ENCODE results near the gene RAP2B.

Gene RAP2B

GRCh38 chr3:153166206-153166605 lies 4.2 kb downstream of the RAP2B start:
- peak; percentile 61 for DNase-seq (ENCODE audit: low read depth)
- no peak for TF ChIP-seq CTCF (IDR thresholded peaks at IDR 0.05; ENCODE audit: insufficient read depth, low read depth, low read length, missing control alignments)
- peak overlapping the region; percentile 98 for H3K4me3 ChIP-seq (ENCODE audit: low read length)

GRCh38 chr3:153166796-153167195 lies 4.8 kb downstream of the RAP2B start:
- TF ChIP-seq CTCF (IDR thresholded peaks at IDR 0.05; ENCODE audit: insufficient read depth, low read depth, low read length, missing control alignments): no peak
- H3K4me3 ChIP-seq (ENCODE audit: low read length): peak overlapping the region; percentile 98
- DNase-seq (ENCODE audit: low read depth): no peak

GRCh38 chr3:153169793-153170383 lies 7.9 kb downstream of the RAP2B start:
- no peak for DNase-seq (ENCODE audit: low read depth)
- no peak overlapping the region for H3K4me3 ChIP-seq (ENCODE audit: low read length)
- TF ChIP-seq CTCF (IDR thresholded peaks at IDR 0.05; ENCODE audit: insufficient read depth, low read depth, low read length, missing control alignments): no peak

GRCh38 chr3:153171256-153171655 lies 9.2 kb downstream of the RAP2B start:
- no peak for TF ChIP-seq CTCF (IDR thresholded peaks at IDR 0.05; ENCODE audit: insufficient read depth, low read depth, low read length, missing control alignments)
- no peak for DNase-seq (ENCODE audit: low read depth)
- H3K4me3 ChIP-seq (ENCODE audit: low read length): no peak overlapping the region

- H3K4me3 ChIP-seq (ENCODE audit: low read length): no peak overlapping the region
- TF ChIP-seq CTCF (IDR thresholded peaks at IDR 0.05; ENCODE audit: insufficient read depth, low read depth, low read length, missing control alignments): no peak
- DNase-seq (ENCODE audit: low read depth): no peak
These were observed 9.9 kb downstream of the RAP2B start for GRCh38 chr3:153171918-153172317.

- peak; percentile 51 for DNase-seq (ENCODE audit: low read depth)
- H3K4me3 ChIP-seq (ENCODE audit: low read length): no peak overlapping the region
- TF ChIP-seq CTCF (IDR thresholded peaks at IDR 0.05; ENCODE audit: insufficient read depth, low read depth, low read length, missing control alignments): no peak
These were observed 11.1 kb downstream of the RAP2B start for GRCh38 chr3:153172796-153173757.
